H9 (cell line): ENCODE results near the gene STK38. TPM values are rescaled to one million over a fixed set of nuclear protein-coding genes. Genes with fewer than 3 reads are reported as not detected.

Experiments used
- DNase-seq: peaks from one replicate; pipeline ENCODE4 v3.0.0-alpha.2; 2017
- H2AFZ ChIP-seq: one replicate; pipeline ENCODE4 v1.6.1; 2013; ENCODE audit warnings: mild to moderate bottlenecking, low read length, control low read depth, moderate library complexity
- H2AK5ac ChIP-seq: 2 replicates; pipeline ENCODE4 v1.6.1; 2013; ENCODE audit warnings: low read length, control low read depth, mixed read lengths; ENCODE audit not compliant: insufficient read length
- H2BK120ac ChIP-seq: one replicate; pipeline ENCODE4 v1.6.1; 2013; ENCODE audit warnings: low read depth, mild to moderate bottlenecking, low read length, control low read depth, inconsistent platforms; ENCODE audit not compliant: poor library complexity, severe bottlenecking
- H2BK12ac ChIP-seq: 2 replicates; pipeline ENCODE4 v1.6.1; 2013; ENCODE audit warnings: low read length, control low read depth, mixed read lengths, low read depth; ENCODE audit not compliant: insufficient read length
- H2BK15ac ChIP-seq: 2 replicates; pipeline ENCODE4 v1.6.1; 2013; ENCODE audit warnings: low read depth, low read length, control low read depth
- H2BK20ac ChIP-seq: one replicate; pipeline ENCODE4 v1.6.1; 2013; ENCODE audit warnings: low read depth, mild to moderate bottlenecking, low read length, control low read depth, inconsistent platforms; ENCODE audit not compliant: poor library complexity, severe bottlenecking
- H2BK5ac ChIP-seq: 2 replicates; pipeline ENCODE4 v1.6.1; 2013; ENCODE audit warnings: low read length, control low read depth, mixed read lengths; ENCODE audit not compliant: insufficient read length
- H3K14ac ChIP-seq: 2 replicates; pipeline ENCODE4 v1.6.1; 2013; ENCODE audit warnings: low read length, control low read depth; ENCODE audit not compliant: insufficient read depth
- H3K18ac ChIP-seq: 2 replicates; pipeline ENCODE4 v1.6.1; 2013; ENCODE audit warnings: low read depth, mild to moderate bottlenecking, mixed read lengths, low read length, control low read depth; ENCODE audit not compliant: insufficient read length
- H3K23ac ChIP-seq: 2 replicates; pipeline ENCODE4 v1.6.1; 2013; ENCODE audit warnings: low read length, control low read depth, mixed read lengths, low read depth; ENCODE audit not compliant: insufficient read length
- H3K23me2 ChIP-seq: 2 replicates; pipeline ENCODE4 v1.6.1; 2013; ENCODE audit warnings: low read depth, mild to moderate bottlenecking, mixed read lengths, low read length, control low read depth; ENCODE audit not compliant: insufficient read length, poor library complexity, severe bottlenecking
- H3K27ac ChIP-seq: 2 replicates; pipeline ENCODE4 v1.5.1; 2013; ENCODE audit warnings: low read length, control low read depth, mixed read lengths, low read depth; ENCODE audit not compliant: insufficient read length
- H3K27me3 ChIP-seq: 2 replicates; pipeline ENCODE4 v1.6.1; 2013; ENCODE audit warnings: low read length, control low read depth, inconsistent platforms; ENCODE audit not compliant: insufficient read depth
- H3K4ac ChIP-seq: 2 replicates; pipeline ENCODE4 v1.6.1; 2013; ENCODE audit warnings: low read depth, mild to moderate bottlenecking, control low read depth, inconsistent platforms, low read length, moderate library complexity
- H3K4me1 ChIP-seq: 2 replicates; pipeline ENCODE4 v1.6.1; 2013; ENCODE audit warnings: low read length, control low read depth, inconsistent platforms; ENCODE audit not compliant: insufficient read depth
- H3K4me2 ChIP-seq: 2 replicates; pipeline ENCODE4 v1.6.1; 2013; ENCODE audit warnings: low read length, control low read depth, mixed read lengths; ENCODE audit not compliant: insufficient read length, insufficient read depth
- H3K56ac ChIP-seq: 2 replicates; pipeline ENCODE4 v1.6.1; 2013; ENCODE audit warnings: low read depth, mild to moderate bottlenecking, mixed read lengths, low read length, control low read depth; ENCODE audit not compliant: insufficient read length
- H3K79me1 ChIP-seq: 2 replicates; pipeline ENCODE4 v1.6.1; 2013; ENCODE audit warnings: low read depth, mild to moderate bottlenecking, moderate library complexity, low read length, control low read depth, inconsistent platforms; ENCODE audit not compliant: insufficient read depth, poor library complexity, severe bottlenecking
- H3K79me2 ChIP-seq: 2 replicates; pipeline ENCODE4 v1.6.1; 2013; ENCODE audit warnings: low read length, control low read depth, inconsistent platforms; ENCODE audit not compliant: insufficient read depth
- H3K9ac ChIP-seq: 2 replicates; pipeline ENCODE4 v1.6.1; 2013; ENCODE audit warnings: low read length, control low read depth, mixed read lengths; ENCODE audit not compliant: insufficient read length; ENCODE audit errors: extremely low read depth
- H3K9me3 ChIP-seq: one replicate; pipeline ENCODE4 v1.6.1; 2013; ENCODE audit warnings: low read depth, low read length, inconsistent platforms; ENCODE audit not compliant: control insufficient read depth
- H3T11ph ChIP-seq: one replicate; pipeline ENCODE4 v1.6.1; 2013; ENCODE audit warnings: mild to moderate bottlenecking, low read length, control low read depth, inconsistent platforms
- H4K20me1 ChIP-seq: one replicate; pipeline ENCODE4 v1.6.1; 2013; ENCODE audit not compliant: control insufficient read depth, insufficient read length, insufficient read depth
- H4K5ac ChIP-seq: 2 replicates; pipeline ENCODE4 v1.6.1; 2013; ENCODE audit warnings: low read depth, mild to moderate bottlenecking, mixed read lengths, low read length, control low read depth; ENCODE audit not compliant: insufficient read length
- H4K8ac ChIP-seq: replicated peaks from 2 replicates; pipeline ENCODE4 v1.6.1; 2013; ENCODE audit warnings: low read length, control low read depth, mixed read lengths, low read depth; ENCODE audit not compliant: insufficient read length
- H4K91ac ChIP-seq: 2 replicates; pipeline ENCODE4 v1.6.1; 2013; ENCODE audit warnings: low read depth, mild to moderate bottlenecking, moderate library complexity, mixed read lengths, low read length, control low read depth; ENCODE audit not compliant: insufficient read length
- H3K27ac Mint-ChIP-seq, 3 experiments: 2 replicates in 2 of 3; 3 replicates in 1 of 3; pipeline ENCODE4 v1.8.0; 2020 to 2021; ENCODE audit warnings: mixed read lengths in 3 of 3, mild to moderate bottlenecking in 1 of 3, moderate library complexity in 1 of 3
- H3K27me3 Mint-ChIP-seq: 2 replicates; pipeline ENCODE4 v1.8.0; 2021; ENCODE audit warnings: low read depth, mild to moderate bottlenecking, moderate library complexity, mixed read lengths
- H3K36me3 Mint-ChIP-seq, 3 experiments: 2 replicates in 2 of 3; 3 replicates in 1 of 3; pipeline ENCODE4 v1.8.0; 2020 to 2021; ENCODE audit warnings: low read depth in 3 of 3, mixed read lengths in 3 of 3; ENCODE audit not compliant: insufficient read depth in 1 of 3
- H3K4me1 Mint-ChIP-seq, 2 experiments: 2 replicates each; pipeline ENCODE4 v1.8.0; 2020; ENCODE audit warnings: mixed read lengths in 2 of 2
- H3K4me3 Mint-ChIP-seq, 2 experiments: 2 replicates in 1 of 2; 3 replicates in 1 of 2; pipeline ENCODE4 v1.8.0; 2020 to 2021; ENCODE audit warnings: mild to moderate bottlenecking in 2 of 2, mixed read lengths in 2 of 2, moderate library complexity in 1 of 2
- H3K9me3 Mint-ChIP-seq, 2 experiments: 2 replicates in 1 of 2; 3 replicates in 1 of 2; pipeline ENCODE4 v1.8.0; 2020; ENCODE audit warnings: mild to moderate bottlenecking in 2 of 2, mixed read lengths in 2 of 2, moderate library complexity in 1 of 2
- WGBS: extraction: QIAGEN DNeasy Blood & Tissue Kit; methylation state at CpG from one replicate; pipeline ENCODE4 v1.1.7; 2013; ENCODE audit warnings: missing lambda C conversion rate, low lambda C conversion rate, mixed read lengths; ENCODE audit not compliant: insufficient read length; ENCODE audit errors: extremely low coverage; 5-methylcytosine and 5-hydroxymethylcytosine counted together
- total RNA-seq: library from RNA; stranded (reverse); gene quantifications from 2 replicates; pipeline ENCODE4 v1.2.1, GENCODE V29; 2021
- TF ChIP-seq, protein P1 (sequence below): fragments of 200-600 bp; sonication (generic); conservative IDR thresholded peaks from 3 replicates; pipeline ENCODE4 v1.8.0; 2021; ENCODE audit warnings: antibody characterized with exemption, mild to moderate bottlenecking

The STK38 gene
- total RNA-seq, 1 experiment from 2014 or later = 17.5 TPM

DNA sequence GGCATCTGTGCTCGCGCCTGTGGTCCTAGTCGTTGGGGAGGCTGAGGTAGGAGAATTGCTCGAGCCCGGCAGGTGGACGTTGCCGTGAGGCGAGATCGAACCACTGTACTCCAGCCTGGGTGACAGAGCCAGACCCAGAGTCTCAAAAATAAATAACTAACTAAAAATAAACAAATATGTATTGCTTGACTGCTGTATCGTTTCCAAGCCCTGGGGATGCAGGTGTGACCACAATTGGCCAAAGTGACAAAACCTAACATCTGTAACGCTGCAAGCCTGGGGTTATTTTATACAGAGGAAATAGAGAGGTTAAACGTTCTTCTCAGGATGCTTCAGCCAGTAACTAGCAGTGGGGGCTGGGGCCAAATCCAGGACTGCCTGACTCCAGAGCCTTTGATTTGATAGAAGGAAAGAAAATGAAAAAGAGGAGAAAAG is 45.0 kb upstream of the STK38 start:
- no peak overlapping the region for H2AK5ac ChIP-seq
- H3K27me3 ChIP-seq = no peaks in the 10 kb centered on the region
- H4K20me1 ChIP-seq = no peaks in the 10 kb centered on the region
- no peak overlapping the region for H3K14ac ChIP-seq
- no peak overlapping the region for H4K8ac ChIP-seq
- H3K56ac ChIP-seq = no peak overlapping the region
- no peak overlapping the region for H3K9ac ChIP-seq
- no peak overlapping the region for H2BK5ac ChIP-seq
- no peak overlapping the region for H3K4ac ChIP-seq
- no peaks in the 10 kb centered on the region for H3K4me1 ChIP-seq
- no CpG with 5 or more reads among the region's 12 CpGs for WGBS
- H3K79me1 ChIP-seq = no peaks in the 10 kb centered on the region
- DNase-seq = no peak
- H3K79me2 ChIP-seq = peaks cover 29% of the 10 kb centered on the region
- no peak overlapping the region for H2AFZ ChIP-seq
- Mint-ChIP-seq H3K4me1 (peaks cover 16 to 17% of the 10 kb centered on the region in 2 experiments), H3K4me3 (peak overlapping the region; percentile 29 to 45; a peak in 4 of 5 replicates), H3K27ac (no peak overlapping the region; a peak in 1 of 7 replicates), H3K9me3 (peaks cover 12 to 15% of the 10 kb centered on the region in 2 experiments; a peak in 4 of 5 replicates), H3K36me3 (peaks cover 29 to 33% (median 32%) of the 10 kb centered on the region in 3 experiments), H3K27me3 (peaks cover 4% of the 10 kb centered on the region)
- H3K23me2 ChIP-seq = peaks cover 10% of the 10 kb centered on the region
- H3K27ac ChIP-seq = no peak overlapping the region
- no peak overlapping the region for H4K91ac ChIP-seq
- no peak overlapping the region for H2BK20ac ChIP-seq
- H2BK12ac ChIP-seq = no peak overlapping the region
- H2BK15ac ChIP-seq = no peak overlapping the region
- no peak overlapping the region for H3K18ac ChIP-seq
- TF ChIP-seq, protein P1, sequence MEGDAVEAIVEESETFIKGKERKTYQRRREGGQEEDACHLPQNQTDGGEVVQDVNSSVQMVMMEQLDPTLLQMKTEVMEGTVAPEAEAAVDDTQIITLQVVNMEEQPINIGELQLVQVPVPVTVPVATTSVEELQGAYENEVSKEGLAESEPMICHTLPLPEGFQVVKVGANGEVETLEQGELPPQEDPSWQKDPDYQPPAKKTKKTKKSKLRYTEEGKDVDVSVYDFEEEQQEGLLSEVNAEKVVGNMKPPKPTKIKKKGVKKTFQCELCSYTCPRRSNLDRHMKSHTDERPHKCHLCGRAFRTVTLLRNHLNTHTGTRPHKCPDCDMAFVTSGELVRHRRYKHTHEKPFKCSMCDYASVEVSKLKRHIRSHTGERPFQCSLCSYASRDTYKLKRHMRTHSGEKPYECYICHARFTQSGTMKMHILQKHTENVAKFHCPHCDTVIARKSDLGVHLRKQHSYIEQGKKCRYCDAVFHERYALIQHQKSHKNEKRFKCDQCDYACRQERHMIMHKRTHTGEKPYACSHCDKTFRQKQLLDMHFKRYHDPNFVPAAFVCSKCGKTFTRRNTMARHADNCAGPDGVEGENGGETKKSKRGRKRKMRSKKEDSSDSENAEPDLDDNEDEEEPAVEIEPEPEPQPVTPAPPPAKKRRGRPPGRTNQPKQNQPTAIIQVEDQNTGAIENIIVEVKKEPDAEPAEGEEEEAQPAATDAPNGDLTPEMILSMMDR = no peak
- no peak overlapping the region for H3K23ac ChIP-seq
- no peak overlapping the region for H3T11ph ChIP-seq
- no peaks in the 10 kb centered on the region for H3K9me3 ChIP-seq
- H3K4me2 ChIP-seq = no peak overlapping the region
- no peak overlapping the region for H2BK120ac ChIP-seq
- no peak overlapping the region for H4K5ac ChIP-seq
